CD4-positive, alpha-beta memory T cell (primary cell): ENCODE measurements around the gene ADM2. TPM values are rescaled to one million over a fixed set of nuclear protein-coding genes. Genes with fewer than 3 reads are reported as not detected.

Experiments used
- CTCF ChIA-PET: fragments of 350-600 bp; sonication (Branson Sonifier 250); formaldehyde crosslinking; loops from one replicate; lab custom pipeline; 2021; ENCODE audit warnings: inconsistent platforms; ENCODE audit not compliant: partially characterized antibody; lab: Charles Lee
- POLR2A ChIA-PET: fragments of 350-600 bp; sonication (Branson Sonifier 250); formaldehyde crosslinking; loops from one replicate; lab custom pipeline; 2021; ENCODE audit not compliant: partially characterized antibody; lab: Charles Lee
- DNase-seq, 5 donors: peaks; one replicate each; pipeline versions ENCODE4 v3.0.0 to v3.0.0-alpha.2; 2020 to 2022; ENCODE audit warnings: mixed read lengths in 1 of 5
- H3K27ac ChIP-seq: one replicate; pipeline ENCODE4 v1.7.0; 2013; ENCODE audit warnings: low read depth, low read length
- H3K27me3 ChIP-seq: 2 replicates; pipeline ENCODE4 v1.7.0; 2013; ENCODE audit warnings: mild to moderate bottlenecking, low read length, moderate library complexity; ENCODE audit not compliant: insufficient read depth
- H3K36me3 ChIP-seq: 2 replicates; pipeline ENCODE4 v1.7.0; 2013; ENCODE audit warnings: mild to moderate bottlenecking, low read length, moderate library complexity; ENCODE audit not compliant: insufficient read depth
- H3K4me1 ChIP-seq: 2 replicates; pipeline ENCODE4 v1.7.0; 2013; ENCODE audit warnings: mild to moderate bottlenecking, low read length, moderate library complexity; ENCODE audit not compliant: insufficient read depth
- H3K4me3 ChIP-seq, 2 donors: one replicate each; pipeline ENCODE4 v1.7.0; 2013; ENCODE audit warnings: low read length in 2 of 2, mild to moderate bottlenecking in 1 of 2
- H3K9me3 ChIP-seq, 2 donors: one replicate each; pipeline ENCODE4 v1.7.0; 2013; ENCODE audit warnings: low read length in 2 of 2, control low read depth in 1 of 2; ENCODE audit not compliant: control insufficient read depth in 1 of 2
- H3K27ac Mint-ChIP-seq, 7 donors: one replicate each; pipeline ENCODE4 v1.8.0; 2020 to 2021; ENCODE audit warnings: mixed read lengths in 7 of 7, mild to moderate bottlenecking in 6 of 7, inconsistent platforms in 3 of 7, moderate library complexity in 3 of 7
- H3K27me3 Mint-ChIP-seq, 2 donors: one replicate each; pipeline ENCODE4 v1.8.0; 2020 to 2021; ENCODE audit warnings: mixed read lengths in 2 of 2
- H3K36me3 Mint-ChIP-seq, 2 donors: one replicate each; pipeline ENCODE4 v1.8.0; 2020 to 2021; ENCODE audit warnings: mixed read lengths in 2 of 2, inconsistent platforms in 1 of 2, mild to moderate bottlenecking in 1 of 2
- H3K4me1 Mint-ChIP-seq, 4 donors: one replicate each; pipeline ENCODE4 v1.8.0; 2020 to 2021; ENCODE audit warnings: mixed read lengths in 4 of 4, mild to moderate bottlenecking in 1 of 4
- H3K4me3 Mint-ChIP-seq, 8 donors: one replicate each; pipeline ENCODE4 v1.8.0; 2020 to 2021; ENCODE audit warnings: mixed read lengths in 8 of 8, mild to moderate bottlenecking in 7 of 8, moderate library complexity in 6 of 8, inconsistent platforms in 3 of 8
- H3K9me3 Mint-ChIP-seq, 8 donors: one replicate each; pipeline ENCODE4 v1.8.0; 2020 to 2021; ENCODE audit warnings: mixed read lengths in 8 of 8, mild to moderate bottlenecking in 5 of 8, inconsistent platforms in 3 of 8, moderate library complexity in 1 of 8
- intact Hi-C: fragments of 100-400 bp; cut with micrococcal nuclease; formaldehyde crosslinking; loops from one replicate; pipeline ENCODE4 v1.15.1; 2023
- polyA plus RNA-seq, 2 donors: library from polyadenylated mRNA; unstranded; fragments of 300-500 nt; fragmentation: Illumina TruSeq; gene quantifications; one replicate each; pipeline ENCODE4 v1.2.3, GENCODE V29; 2021
- total RNA-seq, 2 experiments: library from RNA; stranded (reverse); gene quantifications; one replicate each; pipeline ENCODE4 v1.2.3, GENCODE V29; 2021

Gene ADM2
- total and polyA plus RNA-seq, 4 experiments from 2014 or later = 0.07 to 4.5 (median 2.4) TPM

DNA sequence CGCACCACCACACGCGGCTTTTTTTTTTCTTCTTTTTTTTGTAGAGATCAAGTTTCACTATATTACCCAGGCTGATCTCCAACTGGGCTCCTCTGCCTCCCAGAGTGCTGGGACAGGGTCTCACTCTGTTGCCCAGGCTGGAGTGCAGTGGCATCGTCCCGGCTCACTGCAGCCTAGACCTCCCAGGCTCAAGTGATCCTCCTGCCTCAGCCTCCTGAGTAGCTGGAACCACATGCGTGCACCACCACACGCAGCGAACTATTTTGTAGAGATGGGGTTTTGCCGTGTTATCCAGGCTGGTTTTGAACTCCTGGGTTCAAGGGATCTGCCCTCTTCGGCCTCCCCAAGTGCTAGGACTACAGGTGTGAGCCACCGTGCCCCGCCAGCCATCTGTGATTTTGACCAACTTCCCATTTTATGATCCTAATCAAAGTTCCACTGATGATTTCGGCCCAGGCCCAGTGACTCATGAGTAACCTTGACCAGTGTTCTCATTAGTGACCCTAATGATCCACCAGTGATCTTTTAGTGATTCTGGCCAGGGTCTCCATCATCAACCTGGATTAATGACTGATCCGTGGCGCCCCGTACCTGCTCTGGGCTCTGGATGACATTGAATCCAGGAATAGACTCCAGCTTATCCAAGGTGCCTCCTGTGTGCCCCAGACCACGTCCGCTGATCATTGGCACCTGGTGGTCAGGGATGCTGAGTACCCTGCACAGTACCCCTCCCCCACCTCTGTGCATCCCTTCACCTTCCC, 46.8 kb downstream of the ADM2 start:
- no peaks in the 10 kb centered on the region for H3K27me3 Mint-ChIP-seq
- Histone ChIP-seq H3K27ac (peak overlapping the region; percentile 96), H3K4me3 (no peak overlapping the region), H3K4me1 (peaks cover 61% of the 10 kb centered on the region), H3K36me3 (peaks cover 5% of the 10 kb centered on the region), H3K27me3 (no peaks in the 10 kb centered on the region), H3K9me3 (no peaks in the 10 kb centered on the region)
- peaks cover 14 to 45% (median 31%) of the 10 kb centered on the region in 4 donors for H3K4me1 Mint-ChIP-seq
- H3K36me3 Mint-ChIP-seq = peaks cover 3 to 14% of the 10 kb centered on the region in 2 donors
- ChIA-PET POLR2A (interaction anchor here (0.6 to 9.5 kb wide), 15 partner anchors 10 to 202 kb away, joined by 3 to 321 read pairs (median 7); partner anchors contain the start of genes ARSA, CHKB, LMF2 and NCAPH2), CTCF (interaction anchor here (1.1 to 5.1 kb wide), 6 partner anchors 11 to 36 kb away, joined by 3 to 135 read pairs (median 14); partner anchors contain the start of genes KLHDC7B and SYCE3)
- peak in 1 of 5 donors; percentile 31 for DNase-seq
- peaks cover 0 to 2% (median 0%) of the 10 kb centered on the region in 8 donors for H3K9me3 Mint-ChIP-seq
- peak overlapping the region; percentile 83 to 97 (median 91) for H3K27ac Mint-ChIP-seq
- H3K4me3 Mint-ChIP-seq = peak overlapping the region; percentile 60 to 83 (median 75)
- intact Hi-C loops = loop anchor here (5.0 kb wide), 2 partner anchors 286 to 336 kb away; no protein-coding TSS in a partner anchor

DNA sequence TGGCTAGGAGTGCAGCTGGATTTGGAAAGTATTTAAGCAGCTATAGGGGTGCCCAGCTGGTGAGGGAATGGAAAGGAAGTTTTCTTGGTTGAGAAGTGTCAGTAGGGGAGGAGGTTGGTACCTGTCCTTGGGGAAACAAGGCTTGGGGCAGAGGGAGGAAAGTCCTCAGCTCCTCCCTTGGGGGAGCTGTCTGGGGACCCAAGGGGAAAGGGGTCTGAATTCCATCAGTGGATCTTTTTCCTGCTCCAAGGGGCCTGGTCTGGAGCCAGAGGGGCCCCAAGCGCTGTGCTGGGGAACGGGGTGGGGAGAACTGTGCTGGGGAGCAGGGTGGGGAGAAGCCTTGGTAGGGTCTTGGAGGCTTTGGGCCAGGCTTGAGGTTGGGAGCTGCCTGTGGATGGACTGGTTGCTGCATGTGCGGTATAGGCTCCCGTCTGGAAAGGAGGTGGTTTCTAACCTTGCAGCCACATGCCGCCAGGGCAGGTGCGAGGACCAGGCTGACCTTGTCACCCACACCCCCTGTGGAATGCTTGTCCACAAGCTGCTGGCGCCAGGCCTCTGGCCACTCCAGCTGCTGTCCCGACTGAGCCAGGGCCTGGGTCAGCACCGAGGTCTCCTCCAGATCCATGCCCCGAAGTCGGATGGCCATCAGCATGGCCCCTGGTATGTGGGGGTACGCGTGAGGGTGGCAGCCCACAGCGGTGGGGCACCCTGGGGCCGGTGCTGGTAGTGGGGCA, 47.5 kb downstream of the ADM2 start:
- CTCF ChIA-PET = interaction anchor here (1.2 to 5.1 kb wide), 2 partner anchors 11 to 19 kb away, joined by 3 to 135 read pairs; no protein-coding TSS in a partner anchor
- no peaks in the 10 kb centered on the region for H3K27me3 ChIP-seq
- Mint-ChIP-seq H3K4me1 (peaks cover 17 to 53% (median 38%) of the 10 kb centered on the region in 4 donors), H3K4me3 (peak overlapping the region; percentile 31 to 83 (median 60)), H3K9me3 (peaks cover 0 to 2% (median 0%) of the 10 kb centered on the region in 8 donors), H3K27me3 (no peaks in the 10 kb centered on the region), H3K36me3 (peaks cover 3 to 9% of the 10 kb centered on the region in 2 donors), H3K27ac (peak overlapping the region; percentile 77 to 97 (median 83))
- intact Hi-C loops = loop anchor here (5.0 kb wide), 2 partner anchors 287 to 337 kb away; no protein-coding TSS in a partner anchor
- H3K9me3 ChIP-seq = no peaks in the 10 kb centered on the region
- POLR2A ChIA-PET = interaction anchor here (0.8 to 9.5 kb wide), 12 partner anchors 9 to 277 kb away, joined by 3 to 321 read pairs (median 11); partner anchors contain the start of genes ARSA, CHKB, HDAC10 and LMF2
- no peaks in the 10 kb centered on the region for H3K36me3 ChIP-seq
- DNase-seq = peak in 1 of 5 donors; percentile 41
- peak overlapping the region; percentile 96 for H3K27ac ChIP-seq
- H3K4me3 ChIP-seq = peak overlapping the region in 1 of 2 donors; percentile 94
- H3K4me1 ChIP-seq = peaks cover 63% of the 10 kb centered on the region

DNA sequence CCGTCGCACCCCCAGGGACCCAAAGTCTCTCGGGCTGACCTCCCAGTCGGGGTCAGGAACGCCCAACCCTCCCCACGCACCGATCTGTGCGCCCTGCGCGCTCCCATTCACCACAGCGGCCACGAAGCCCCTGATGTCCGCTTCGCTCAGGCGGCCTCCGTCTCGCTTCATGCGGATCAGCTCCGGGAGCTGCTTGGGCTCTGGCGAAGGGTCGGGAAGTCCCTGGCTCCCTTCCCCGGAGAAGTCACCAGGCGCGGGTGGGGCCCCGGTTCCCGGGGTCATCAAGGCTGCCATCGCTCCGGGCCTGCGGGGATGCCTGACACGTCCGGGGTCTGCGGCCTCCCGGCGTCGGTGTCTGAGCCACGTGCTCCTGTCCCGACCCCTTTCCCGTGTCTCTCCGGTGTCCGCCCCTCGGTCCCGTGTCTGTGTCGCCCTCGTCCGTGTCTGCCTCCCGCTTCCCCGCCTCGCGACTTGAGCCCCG, 48.1 kb downstream of the ADM2 start:
- intact Hi-C loops = loop anchor here (5.0 kb wide), 2 partner anchors 287 to 337 kb away; no protein-coding TSS in a partner anchor
- Histone ChIP-seq H3K27ac (peak overlapping the region; percentile 96), H3K27me3 (no peaks in the 10 kb centered on the region), H3K4me3 (peak overlapping the region in 1 of 2 donors; percentile 94), H3K36me3 (no peaks in the 10 kb centered on the region), H3K4me1 (peaks cover 61% of the 10 kb centered on the region), H3K9me3 (no peaks in the 10 kb centered on the region)
- ChIA-PET POLR2A (interaction anchor here (1.0 to 9.5 kb wide), 12 partner anchors 9 to 283 kb away, joined by 3 to 321 read pairs (median 11); partner anchors contain the start of genes ARSA, CHKB, HDAC10 and KLHDC7B), CTCF (interaction anchor here (1.2 to 5.1 kb wide), 2 partner anchors 10 to 20 kb away, joined by 3 to 135 read pairs; no protein-coding TSS in a partner anchor)
- peaks cover 2 to 8% of the 10 kb centered on the region in 2 donors for H3K36me3 Mint-ChIP-seq
- DNase-seq = peak in 1 of 5 donors; percentile 53
- peak overlapping the region in 7 of 8 donors; percentile 25 to 74 (median 40) for H3K4me3 Mint-ChIP-seq
- peaks cover 19 to 57% (median 41%) of the 10 kb centered on the region in 4 donors for H3K4me1 Mint-ChIP-seq
- peak overlapping the region; percentile 46 to 97 (median 75) for H3K27ac Mint-ChIP-seq
- no peaks in the 10 kb centered on the region for H3K27me3 Mint-ChIP-seq
- H3K9me3 Mint-ChIP-seq = peaks cover 0 to 2% (median 0%) of the 10 kb centered on the region in 8 donors

DNA sequence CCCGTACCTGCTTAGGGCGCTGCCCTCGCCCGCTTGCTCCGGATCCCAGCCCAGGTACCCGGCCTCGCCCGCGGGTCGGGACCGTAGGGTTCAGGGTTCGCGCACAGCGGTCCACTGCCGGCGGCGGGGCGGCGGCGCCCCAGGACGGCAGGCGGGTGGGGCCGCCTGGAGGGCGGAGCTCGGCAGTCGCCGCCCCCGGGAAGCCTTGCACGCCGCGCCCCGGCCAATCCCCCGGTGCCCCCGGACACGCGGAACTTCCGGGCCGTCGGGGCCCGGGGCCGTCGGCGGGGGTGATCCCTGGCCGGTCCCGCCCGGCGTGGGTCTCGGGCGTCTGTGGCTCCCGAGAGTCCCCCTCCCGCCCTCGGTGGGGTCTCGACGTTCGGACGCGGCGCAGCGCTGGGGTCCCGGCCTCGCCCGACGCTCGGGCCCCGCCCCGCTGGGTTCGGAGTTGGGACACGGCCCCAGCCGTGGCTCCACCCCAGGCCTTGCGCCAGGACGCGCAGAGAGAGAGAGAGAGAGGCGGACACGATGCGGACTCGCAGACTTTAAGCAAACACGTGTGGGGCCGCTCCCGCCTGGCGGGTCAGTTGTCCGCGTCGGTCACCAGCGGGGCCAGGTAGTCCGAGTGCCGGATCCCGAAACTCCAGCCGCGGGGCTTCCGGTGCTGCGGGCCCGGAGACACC, 48.7 kb downstream of the ADM2 start, which contains the start of gene TYMP:
Gene TYMP, minus strand, starts transcription at position 116 of the 683 bp plus-strand sequence. CDS start 303 bp downstream, outside the sequence.
- H3K4me1 Mint-ChIP-seq = peaks cover 15 to 54% (median 38%) of the 10 kb centered on the region in 4 donors
- peak within 1 kb of the TSS; percentile 96 to 99 (median 97) for H3K27ac Mint-ChIP-seq
- Histone ChIP-seq H3K27me3 (no peaks in the 10 kb centered on the region), H3K4me1 (peaks cover 55% of the 10 kb centered on the region), H3K27ac (peak within 1 kb of the TSS; percentile 96), H3K4me3 (peak within 1 kb of the TSS; percentile 76 to 94), H3K36me3 (no peaks in the 10 kb centered on the region), H3K9me3 (no peaks in the 10 kb centered on the region)
- peaks cover 0 to 3% of the 10 kb centered on the region in 2 donors for H3K36me3 Mint-ChIP-seq
- H3K4me3 Mint-ChIP-seq = peak within 1 kb of the TSS; percentile 89 to 95 (median 92)
- intact Hi-C loops = loop anchor here (5.0 kb wide), 2 partner anchors 288 to 338 kb away; no protein-coding TSS in a partner anchor
- H3K9me3 Mint-ChIP-seq = peaks cover 0 to 2% (median 0%) of the 10 kb centered on the region in 8 donors
- POLR2A ChIA-PET = interaction anchor here (1.0 to 9.5 kb wide), 12 partner anchors 8 to 284 kb away, joined by 3 to 321 read pairs (median 11); partner anchors contain the start of genes ARSA, CHKB, HDAC10 and KLHDC7B
- CTCF ChIA-PET = interaction anchor here (5.1 kb wide), 1 partner anchor 9 kb away, joined by 135 read pairs; no protein-coding TSS in a partner anchor
- DNase-seq = peak; percentile 55 to 65 (median 59)
- no peaks in the 10 kb centered on the region for H3K27me3 Mint-ChIP-seq

DNA sequence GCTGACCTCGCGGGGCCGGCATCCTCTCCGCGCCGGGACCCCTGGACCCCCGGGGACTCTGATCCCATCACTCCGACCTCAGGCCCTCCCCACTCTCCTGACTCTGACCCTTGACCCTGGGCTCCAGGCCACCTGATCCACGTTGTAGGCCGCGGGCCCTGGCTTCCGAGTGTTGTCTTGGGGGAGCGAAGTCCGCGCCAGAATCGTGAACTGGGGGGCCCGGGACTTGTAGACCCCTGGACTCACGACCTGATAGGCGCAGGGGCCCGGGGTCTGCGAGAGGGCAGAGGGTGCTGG, 49.2 kb downstream of the ADM2 start:
- peaks cover 0 to 1% of the 10 kb centered on the region in 2 donors for H3K36me3 Mint-ChIP-seq
- peak in 2 of 5 donors; percentile 24 to 32 for DNase-seq
- POLR2A ChIA-PET = interaction anchor here (1.4 to 9.5 kb wide), 6 partner anchors 7 to 91 kb away, joined by 3 to 321 read pairs (median 18); partner anchors contain the start of gene SYCE3

More for the DNA sequence above, 49.2 kb downstream of the ADM2 start:
- intact Hi-C loops = no loop called here
- no peaks in the 10 kb centered on the region for H3K27me3 Mint-ChIP-seq
- CTCF ChIA-PET = no interaction called here
- no peaks in the 10 kb centered on the region for H3K36me3 ChIP-seq
- H3K4me1 ChIP-seq = peaks cover 54% of the 10 kb centered on the region
- peak overlapping the region; percentile 96 for H3K27ac ChIP-seq
- H3K27me3 ChIP-seq = no peaks in the 10 kb centered on the region
- peaks cover 0 to 2% (median 0%) of the 10 kb centered on the region in 8 donors for H3K9me3 Mint-ChIP-seq
- H3K27ac Mint-ChIP-seq = peak overlapping the region in 6 of 7 donors; percentile 97 to 99 (median 98)
- H3K9me3 ChIP-seq = no peaks in the 10 kb centered on the region
- peak overlapping the region; percentile 76 to 94 for H3K4me3 ChIP-seq
- peaks cover 15 to 54% (median 38%) of the 10 kb centered on the region in 4 donors for H3K4me1 Mint-ChIP-seq
- peak overlapping the region; percentile 77 to 95 (median 92) for H3K4me3 Mint-ChIP-seq
